ENCODE measurements around the gene ZNF81. TPM values are rescaled to one million over a fixed set of nuclear protein-coding genes. Genes with fewer than 3 reads are reported as not detected.
"Not testable (repeated sequence)": the region's sequence is repeated elsewhere in the genome, so short reads cannot be mapped to it uniquely, and the experiment has no call there.

The ZNF81 gene
- total RNA-seq, 2 donors from 2014 or later: 6.4 to 7.8 TPM

GRCh38 chrX:47931970-47932369 is 95.3 kb downstream of the ZNF81 start:
- H3K27me3 Mint-ChIP-seq; H3K27ac Mint-ChIP-seq; H3K4me3 Mint-ChIP-seq; H3K4me1 Mint-ChIP-seq; H3K9me3 Mint-ChIP-seq; ATAC-seq (replicated peaks); H3K36me3 Mint-ChIP-seq (ENCODE audit: low read depth): not testable (repeated sequence)

- no peak for ATAC-seq (replicated peaks)
- Mint-ChIP-seq H3K27ac (no peak overlapping the region), H3K4me3 (no peak overlapping the region), H3K36me3 (ENCODE audit: low read depth) (no peaks in the 10 kb centered on the region), H3K27me3 (no peaks in the 10 kb centered on the region), H3K9me3 (no peaks in the 10 kb centered on the region), H3K4me1 (no peaks in the 10 kb centered on the region)
These were observed 97.2 kb downstream of the ZNF81 start for GRCh38 chrX:47933946-47934345.

GRCh38 chrX:47936224-47936939 is 99.7 kb downstream of the ZNF81 start:
- H3K27me3 Mint-ChIP-seq: no peaks in the 10 kb centered on the region
- ATAC-seq (replicated peaks): peak; percentile 34
- no peaks in the 10 kb centered on the region for H3K9me3 Mint-ChIP-seq
- H3K36me3 Mint-ChIP-seq (ENCODE audit: low read depth): no peaks in the 10 kb centered on the region
- no peak overlapping the region for H3K27ac Mint-ChIP-seq
- no peaks in the 10 kb centered on the region for H3K4me1 Mint-ChIP-seq
- peak overlapping the region; percentile 38 for H3K4me3 Mint-ChIP-seq

GRCh38 chrX:47936940-47937317 is 100.2 kb downstream of the ZNF81 start:
- no peaks in the 10 kb centered on the region for H3K36me3 Mint-ChIP-seq (ENCODE audit: low read depth)
- peak overlapping the region; percentile 38 for H3K4me3 Mint-ChIP-seq
- no peaks in the 10 kb centered on the region for H3K27me3 Mint-ChIP-seq
- H3K27ac Mint-ChIP-seq: no peak overlapping the region
- peak; percentile 31 for ATAC-seq (replicated peaks)
- H3K4me1 Mint-ChIP-seq: no peaks in the 10 kb centered on the region
- H3K9me3 Mint-ChIP-seq: no peaks in the 10 kb centered on the region

GRCh38 chrX:47940448-47940847 is 103.7 kb downstream of the ZNF81 start:
- H3K4me3 Mint-ChIP-seq: no peak overlapping the region

GRCh38 chrX:47941423-47941822 is 104.7 kb downstream of the ZNF81 start:
- no peak overlapping the region for H3K4me3 Mint-ChIP-seq
- ATAC-seq (replicated peaks): peak; percentile 70
- no peaks in the 10 kb centered on the region for H3K27me3 Mint-ChIP-seq
- no peaks in the 10 kb centered on the region for H3K36me3 Mint-ChIP-seq (ENCODE audit: low read depth)
- H3K27ac Mint-ChIP-seq: no peak overlapping the region
- H3K9me3 Mint-ChIP-seq: peaks cover 4% of the 10 kb centered on the region
- no peaks in the 10 kb centered on the region for H3K4me1 Mint-ChIP-seq

More at GRCh38 chrX:47940448-47940847, 103.7 kb downstream of the ZNF81 start:
- Mint-ChIP-seq H3K27me3 (no peaks in the 10 kb centered on the region), H3K9me3 (peaks cover 4% of the 10 kb centered on the region), H3K27ac (no peak overlapping the region), H3K36me3 (ENCODE audit: low read depth) (no peaks in the 10 kb centered on the region), H3K4me1 (no peaks in the 10 kb centered on the region)
- no peak for ATAC-seq (replicated peaks)

- H3K4me3 Mint-ChIP-seq: not testable (repeated sequence)
These were observed 118.6 kb downstream of the ZNF81 start for GRCh38 chrX:47955295-47955694.

GRCh38 chrX:47956016-47956415 is 119.3 kb downstream of the ZNF81 start:
- H3K4me3 Mint-ChIP-seq: no peak overlapping the region
- no peak overlapping the region for H3K27ac Mint-ChIP-seq
- ATAC-seq (replicated peaks): no peak
- H3K27me3 Mint-ChIP-seq: no peaks in the 10 kb centered on the region
- no peaks in the 10 kb centered on the region for H3K9me3 Mint-ChIP-seq
- no peaks in the 10 kb centered on the region for H3K4me1 Mint-ChIP-seq
- no peaks in the 10 kb centered on the region for H3K36me3 Mint-ChIP-seq (ENCODE audit: low read depth)

More at GRCh38 chrX:47955295-47955694, 118.6 kb downstream of the ZNF81 start:
- not testable (repeated sequence) for H3K4me1 Mint-ChIP-seq; H3K27ac Mint-ChIP-seq; H3K36me3 Mint-ChIP-seq (ENCODE audit: low read depth); H3K9me3 Mint-ChIP-seq; H3K27me3 Mint-ChIP-seq; ATAC-seq (replicated peaks)

GRCh38 chrX:47958206-47958605 is 121.5 kb downstream of the ZNF81 start:
- H3K27me3 Mint-ChIP-seq; H3K9me3 Mint-ChIP-seq; H3K36me3 Mint-ChIP-seq (ENCODE audit: low read depth); ATAC-seq (replicated peaks); H3K27ac Mint-ChIP-seq; H3K4me3 Mint-ChIP-seq; H3K4me1 Mint-ChIP-seq: not testable (repeated sequence)

GRCh38 chrX:47958761-47959342 is 122.2 kb downstream of the ZNF81 start:
- H3K27me3 Mint-ChIP-seq: no peaks in the 10 kb centered on the region
- peak; percentile 53 for ATAC-seq (replicated peaks)
- H3K9me3 Mint-ChIP-seq: no peaks in the 10 kb centered on the region
- H3K4me1 Mint-ChIP-seq: no peaks in the 10 kb centered on the region
- H3K4me3 Mint-ChIP-seq: no peak overlapping the region
- no peaks in the 10 kb centered on the region for H3K36me3 Mint-ChIP-seq (ENCODE audit: low read depth)
- no peak overlapping the region for H3K27ac Mint-ChIP-seq

- Mint-ChIP-seq H3K4me1 (no peaks in the 10 kb centered on the region), H3K4me3 (no peak overlapping the region), H3K36me3 (ENCODE audit: low read depth) (no peaks in the 10 kb centered on the region), H3K27me3 (no peaks in the 10 kb centered on the region), H3K9me3 (peaks cover 4% of the 10 kb centered on the region), H3K27ac (no peak overlapping the region)
- no peak for ATAC-seq (replicated peaks)
These were observed 123.7 kb downstream of the ZNF81 start for GRCh38 chrX:47960406-47960805.

GRCh38 chrX:47961830-47962229 is 125.1 kb downstream of the ZNF81 start:
- H3K27ac Mint-ChIP-seq; H3K9me3 Mint-ChIP-seq; H3K4me3 Mint-ChIP-seq; H3K36me3 Mint-ChIP-seq (ENCODE audit: low read depth); H3K4me1 Mint-ChIP-seq; ATAC-seq (replicated peaks); H3K27me3 Mint-ChIP-seq: not testable (repeated sequence)

GRCh38 chrX:47965526-47965925 is 128.8 kb downstream of the ZNF81 start:
- H3K27me3 Mint-ChIP-seq; H3K36me3 Mint-ChIP-seq (ENCODE audit: low read depth); H3K4me3 Mint-ChIP-seq; H3K27ac Mint-ChIP-seq; H3K4me1 Mint-ChIP-seq; ATAC-seq (replicated peaks): not testable (repeated sequence)
- peaks cover 15% of the 10 kb centered on the region for H3K9me3 Mint-ChIP-seq

Measured in activated T-helper 17 cell treated with anti-CD3 and anti-CD28 coated beads, Interleukin-2, amount 50 U/mL, for 72 hours (primary cell).